ENCODE data around the gene LARGE1.

- TF ChIP-seq CTCF (IDR thresholded peaks at IDR 0.05) (no peak), POLR2AphosphoS5 (IDR thresholded peaks at IDR 0.05) (no peak)
Measured at GRCh38 chr22:33883561-33883960, 36.7 kb downstream of the LARGE1 start.
